Type B pancreatic cell (in vitro differentiated cells): ENCODE measurements around the gene PAX5. TPM values are rescaled to one million over a fixed set of nuclear protein-coding genes. Genes with fewer than 3 reads are reported as not detected.

ENCODE experiments used
- DNase-seq: peaks from one replicate; pipeline ENCODE4 v3.0.0; 2021; ENCODE audit warnings: mixed read lengths; ENCODE audit not compliant: unreplicated experiment; ENCODE audit errors: extremely low spot score
- H3K27ac Mint-ChIP-seq: 2 replicates; pipeline ENCODE4 v1.8.0; 2021; ENCODE audit warnings: mild to moderate bottlenecking, mixed read lengths
- H3K27me3 Mint-ChIP-seq: 2 replicates; pipeline ENCODE4 v1.8.0; 2021; ENCODE audit warnings: mixed read lengths
- H3K36me3 Mint-ChIP-seq: 2 replicates; pipeline ENCODE4 v1.8.0; 2021; ENCODE audit warnings: mixed read lengths
- H3K4me1 Mint-ChIP-seq: one replicate; pipeline ENCODE4 v1.8.0; 2021; ENCODE audit warnings: mixed read lengths; ENCODE audit not compliant: unreplicated experiment
- H3K4me3 Mint-ChIP-seq: 2 replicates; pipeline ENCODE4 v1.8.0; 2021; ENCODE audit warnings: mild to moderate bottlenecking, mixed read lengths
- H3K9me3 Mint-ChIP-seq: 2 replicates; pipeline ENCODE4 v1.8.0; 2021; ENCODE audit warnings: mixed read lengths
- CTCF ChIP-seq: fragments of 200-600 bp; sonication (generic); conservative IDR thresholded peaks from 2 replicates; pipeline ENCODE4 v1.5.0; 2021; ENCODE audit warnings: antibody characterized with exemption, mild to moderate bottlenecking
- total RNA-seq: library from RNA; stranded (reverse); gene quantifications from 2 replicates; pipeline ENCODE4 v1.2.1, GENCODE V29; 2021; ENCODE audit warnings: low replicate concordance

PAX5 gene
- total RNA-seq, 1 donor from 2014 or later: not detected

GRCh38 chr9:36922548-36922947 is 111.5 kb downstream of the PAX5 start:
- Mint-ChIP-seq H3K4me1 (no peaks in the 10 kb centered on the region), H3K27me3 (peaks cover 46% of the 10 kb centered on the region), H3K4me3 (no peak overlapping the region), H3K9me3 (no peaks in the 10 kb centered on the region), H3K36me3 (no peaks in the 10 kb centered on the region), H3K27ac (no peak overlapping the region)
- TF ChIP-seq CTCF: no peak
- DNase-seq: no peak

- no peak for DNase-seq
- Mint-ChIP-seq H3K36me3 (no peaks in the 10 kb centered on the region), H3K4me3 (no peak overlapping the region), H3K27me3 (peaks cover 27% of the 10 kb centered on the region), H3K27ac (no peak overlapping the region), H3K4me1 (no peaks in the 10 kb centered on the region), H3K9me3 (no peaks in the 10 kb centered on the region)
- no peak for TF ChIP-seq CTCF
These were observed 119.9 kb downstream of the PAX5 start for GRCh38 chr9:36914212-36914577.

- no peak for TF ChIP-seq CTCF
- no peaks in the 10 kb centered on the region for H3K4me1 Mint-ChIP-seq
- no peak for DNase-seq
- peaks cover 28% of the 10 kb centered on the region for H3K27me3 Mint-ChIP-seq
- no peak overlapping the region for H3K4me3 Mint-ChIP-seq
- no peak overlapping the region for H3K27ac Mint-ChIP-seq
- no peaks in the 10 kb centered on the region for H3K9me3 Mint-ChIP-seq
- H3K36me3 Mint-ChIP-seq: no peaks in the 10 kb centered on the region
These were observed 120.5 kb downstream of the PAX5 start for GRCh38 chr9:36913393-36914211.

GRCh38 chr9:36912620-36913019 is 121.4 kb downstream of the PAX5 start:
- H3K4me1 Mint-ChIP-seq: no peaks in the 10 kb centered on the region
- H3K36me3 Mint-ChIP-seq: no peaks in the 10 kb centered on the region
- DNase-seq: no peak
- no peak for TF ChIP-seq CTCF
- no peak overlapping the region for H3K27ac Mint-ChIP-seq
- no peak overlapping the region for H3K4me3 Mint-ChIP-seq
- peaks cover 32% of the 10 kb centered on the region for H3K27me3 Mint-ChIP-seq
- no peaks in the 10 kb centered on the region for H3K9me3 Mint-ChIP-seq

- no peak for TF ChIP-seq CTCF
- Mint-ChIP-seq H3K27me3 (peaks cover 40% of the 10 kb centered on the region), H3K9me3 (no peaks in the 10 kb centered on the region), H3K4me3 (no peak overlapping the region), H3K36me3 (no peaks in the 10 kb centered on the region), H3K4me1 (no peaks in the 10 kb centered on the region), H3K27ac (no peak overlapping the region)
- DNase-seq: no peak
These were observed 122.3 kb downstream of the PAX5 start for GRCh38 chr9:36911601-36912412.
